GM11168 (cell line): ENCODE results near the gene TERT.
"Not testable (repeated sequence)": the region's sequence is repeated elsewhere in the genome, so short reads cannot be mapped to it uniquely, and the experiment has no call there.

ENCODE experiments used
- in situ Hi-C: fragments of 300-500 bp; cut with MboI; formaldehyde crosslinking; loops from one replicate; pipeline ENCODE4 v1.12.0; 2022; ENCODE audit warnings: low sequenced_read_pairs; ENCODE audit not compliant: unreplicated experiment

TERT gene

GRCh38 chr5:1298723-1299510, 4.0 kb upstream of the TERT start:
- in situ Hi-C loops, result no loop called here

- in situ Hi-C loops, result no loop called here
These were observed 3.2 kb upstream of the TERT start for GRCh38 chr5:1298067-1298551.

GRCh38 chr5:1297243-1297642, 2.4 kb upstream of the TERT start:
- in situ Hi-C loops, result no loop called here

- in situ Hi-C loops, result no loop called here
These were observed 776 bp upstream of the TERT start for GRCh38 chr5:1295650-1296037.

- in situ Hi-C loops, result no loop called here
These were observed 548 bp downstream of the TERT start for GRCh38 chr5:1294206-1294834.

- in situ Hi-C loops, result no loop called here
These were observed 1.3 kb downstream of the TERT start for GRCh38 chr5:1293416-1294205.

GRCh38 chr5:1292846-1293415, 1.9 kb downstream of the TERT start:
- in situ Hi-C loops, result no loop called here

- in situ Hi-C loops, result no loop called here
These were observed 2.7 kb downstream of the TERT start for GRCh38 chr5:1292139-1292538.

- in situ Hi-C loops, result no loop called here
These were observed 3.2 kb downstream of the TERT start for GRCh38 chr5:1291611-1292080.

GRCh38 chr5:1290956-1291355, 3.9 kb downstream of the TERT start:
- in situ Hi-C loops, result not testable (repeated sequence)

- in situ Hi-C loops, result not testable (repeated sequence)
These were observed 5.3 kb downstream of the TERT start for GRCh38 chr5:1289559-1289958.

GRCh38 chr5:1288439-1289335, 6.2 kb downstream of the TERT start:
- in situ Hi-C loops, result no loop called here

- in situ Hi-C loops, result no loop called here
These were observed 9.0 kb downstream of the TERT start for GRCh38 chr5:1285883-1286291.

- in situ Hi-C loops, result no loop called here
These were observed 9.7 kb downstream of the TERT start for GRCh38 chr5:1285141-1285540.

GRCh38 chr5:1284336-1284970, 10.4 kb downstream of the TERT start:
- in situ Hi-C loops, result not testable (repeated sequence)

GRCh38 chr5:1283729-1284041, 11.2 kb downstream of the TERT start:
- in situ Hi-C loops, result not testable (repeated sequence)

GRCh38 chr5:1282993-1283728, 11.7 kb downstream of the TERT start:
- in situ Hi-C loops, result not testable (repeated sequence)

GRCh38 chr5:1282131-1282992, 12.5 kb downstream of the TERT start:
- in situ Hi-C loops, result no loop called here
